NCI-H446 treated with DMSO at 0.1 percent for 48 hours (cell line): ENCODE results near the gene ABCA10.

Source experiments
- DNase-seq: peaks from one replicate; lab custom pipeline; 2025; lab: John Stamatoyannopoulos, UW

The ABCA10 gene

GRCh38 chr17:69166957-69167356 is 61.7 kb downstream of the ABCA10 start:
- no peak for DNase-seq

- no peak for DNase-seq
Measured at GRCh38 chr17:69164206-69164605, 64.4 kb downstream of the ABCA10 start.

- no peak for DNase-seq
Measured at GRCh38 chr17:69159418-69159817, 69.2 kb downstream of the ABCA10 start.

GRCh38 chr17:69154267-69154666 is 74.4 kb downstream of the ABCA10 start:
- no peak for DNase-seq

GRCh38 chr17:69150333-69150732 is 78.3 kb downstream of the ABCA10 start:
- DNase-seq: no peak

GRCh38 chr17:69147460-69147859 is 81.2 kb downstream of the ABCA10 start:
- no peak for DNase-seq

GRCh38 chr17:69144331-69145255 is 84.0 kb downstream of the ABCA10 start:
- DNase-seq: no peak

GRCh38 chr17:69143683-69144231 is 84.9 kb downstream of the ABCA10 start:
- no peak for DNase-seq

- no peak for DNase-seq
Measured at GRCh38 chr17:69143151-69143550, 85.5 kb downstream of the ABCA10 start.

GRCh38 chr17:69142175-69142802 is 86.3 kb downstream of the ABCA10 start:
- DNase-seq: no peak

GRCh38 chr17:69141431-69142174 is 87.0 kb downstream of the ABCA10 start, which contains the start of gene ABCA6:
Gene ABCA6, minus strand, starts transcription at chr17:69141895. Its CDS starts 1,192 bp downstream, at chr17:69140703.
- no peak for DNase-seq

- DNase-seq: no peak
Measured at GRCh38 chr17:69134112-69134511, 94.5 kb downstream of the ABCA10 start.

GRCh38 chr17:69130627-69131296 is 97.9 kb downstream of the ABCA10 start:
- DNase-seq: no peak

GRCh38 chr17:69123626-69124025 is 105.0 kb downstream of the ABCA10 start:
- DNase-seq: no peak

- DNase-seq: no peak
Measured at GRCh38 chr17:69122065-69122464, 106.6 kb downstream of the ABCA10 start.

- DNase-seq: no peak
Measured at GRCh38 chr17:69117855-69118784, 110.5 kb downstream of the ABCA10 start.

- no peak for DNase-seq
Measured at GRCh38 chr17:69111794-69112193, 116.8 kb downstream of the ABCA10 start.

- DNase-seq: no peak
Measured at GRCh38 chr17:69105907-69106730, 122.5 kb downstream of the ABCA10 start.

GRCh38 chr17:69103557-69104233 is 124.9 kb downstream of the ABCA10 start:
- no peak for DNase-seq
